ENCODE measurements around the gene BCKDHB.
A peak's percentile ranks its signal among the peaks of the same experiment; 100 is the strongest.
"Not testable (repeated sequence)": the region's sequence is repeated elsewhere in the genome, so short reads cannot be mapped to it uniquely, and the experiment has no call there.

The BCKDHB gene

DNA sequence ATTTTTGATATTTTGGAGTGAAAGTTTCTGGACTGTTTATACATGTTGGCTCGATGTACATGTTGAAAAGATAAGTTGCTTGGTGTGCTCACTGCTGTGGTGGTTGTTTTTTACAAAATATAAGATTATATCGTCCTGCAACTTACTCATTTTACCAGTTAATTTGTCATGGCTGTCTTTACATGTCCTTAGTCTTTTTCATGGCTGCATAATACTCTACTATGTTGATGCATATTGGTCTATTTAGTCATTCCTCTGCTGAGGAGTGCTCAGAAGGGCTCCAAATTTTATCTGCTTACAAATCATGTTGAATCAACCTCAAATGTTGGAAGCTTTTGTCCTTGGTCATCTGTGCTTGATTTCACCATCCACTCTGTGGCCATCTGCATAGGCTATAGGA lies 164.6 kb downstream of the BCKDHB start:
- DNase-seq, result peak; percentile 13

- DNase-seq, result no peak
Observed at GRCh38 chr6:80272988-80273387, 166.5 kb downstream of the BCKDHB start.

DNA sequence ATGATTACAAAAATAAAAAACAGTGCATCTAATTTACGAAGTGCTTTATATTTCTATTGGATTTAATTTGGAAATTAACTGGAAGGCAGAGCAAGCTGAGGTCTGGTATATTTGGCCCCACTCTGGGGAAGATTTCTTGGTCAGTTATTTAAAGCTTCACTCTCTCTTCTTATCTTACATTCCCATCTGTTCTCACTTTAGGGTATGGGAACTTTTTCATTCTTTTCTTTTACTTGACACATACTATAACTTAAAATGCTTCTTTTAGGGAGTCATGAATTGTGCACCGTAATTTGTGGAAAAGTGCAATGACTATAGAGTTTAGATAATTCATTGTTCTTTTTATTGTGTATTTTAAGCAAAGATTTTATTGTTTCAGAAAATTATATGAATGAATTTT lies 170.4 kb downstream of the BCKDHB start:
- DNase-seq, result no peak

DNA sequence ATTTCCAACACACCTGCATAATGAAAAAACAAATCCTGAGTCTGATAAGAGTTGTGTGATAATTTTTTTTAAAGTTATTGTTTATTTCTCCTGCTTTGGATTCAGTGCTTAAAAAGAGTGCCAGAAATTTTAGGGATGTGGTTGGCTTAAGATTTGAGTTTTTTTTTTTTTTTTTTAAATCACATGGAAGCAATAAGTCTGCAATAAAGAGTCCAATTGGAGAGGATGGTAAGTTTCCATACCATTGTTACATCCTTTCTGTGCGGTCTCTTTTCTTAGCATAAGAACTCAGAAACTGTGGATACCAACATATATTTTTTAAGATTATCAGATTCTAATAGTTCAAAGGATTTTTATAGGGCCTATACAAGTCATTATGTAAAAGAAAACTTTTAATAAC lies 171.0 kb downstream of the BCKDHB start:
- DNase-seq, result no peak

GRCh38 chr6:80280262-80281010 lies 174.0 kb downstream of the BCKDHB start:
- DNase-seq, result no peak

GRCh38 chr6:80282913-80283554 lies 176.6 kb downstream of the BCKDHB start:
- no peak for DNase-seq

DNA sequence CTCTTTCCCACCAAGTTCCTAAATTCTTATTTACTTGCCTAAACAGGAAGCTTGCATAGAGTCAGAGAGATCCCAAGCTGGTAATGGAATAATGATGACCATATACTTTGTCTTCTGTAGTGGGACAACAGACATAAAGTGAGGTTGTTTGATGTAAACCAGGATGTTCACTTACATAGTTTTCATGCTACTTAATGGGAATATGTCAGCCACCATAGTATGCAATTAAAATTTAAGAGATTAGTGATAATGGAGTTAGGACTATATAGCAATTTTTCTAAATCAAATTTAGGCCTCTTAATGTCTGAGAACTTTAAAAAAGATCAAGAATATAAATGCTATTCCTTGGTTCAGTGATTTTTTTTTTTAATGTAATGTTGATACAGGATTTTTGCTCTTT lies 180.6 kb downstream of the BCKDHB start:
- no peak for DNase-seq

GRCh38 chr6:80287607-80288006 lies 181.1 kb downstream of the BCKDHB start:
- no peak for DNase-seq

- DNase-seq, result no peak
Observed at GRCh38 chr6:80289727-80290126, 183.3 kb downstream of the BCKDHB start.

GRCh38 chr6:80294531-80294930 lies 188.1 kb downstream of the BCKDHB start:
- not testable (repeated sequence) for DNase-seq

- DNase-seq, result no peak
Observed at GRCh38 chr6:80302716-80303115, 196.2 kb downstream of the BCKDHB start.

- no peak for DNase-seq
Observed at GRCh38 chr6:80304014-80304413, 197.5 kb downstream of the BCKDHB start.

GRCh38 chr6:80314531-80314930 lies 208.1 kb downstream of the BCKDHB start:
- no peak for DNase-seq

- DNase-seq, result no peak
Observed at GRCh38 chr6:80316686-80317231, 210.3 kb downstream of the BCKDHB start.

- no peak for DNase-seq
Observed at GRCh38 chr6:80319196-80319595, 212.7 kb downstream of the BCKDHB start.

DNA sequence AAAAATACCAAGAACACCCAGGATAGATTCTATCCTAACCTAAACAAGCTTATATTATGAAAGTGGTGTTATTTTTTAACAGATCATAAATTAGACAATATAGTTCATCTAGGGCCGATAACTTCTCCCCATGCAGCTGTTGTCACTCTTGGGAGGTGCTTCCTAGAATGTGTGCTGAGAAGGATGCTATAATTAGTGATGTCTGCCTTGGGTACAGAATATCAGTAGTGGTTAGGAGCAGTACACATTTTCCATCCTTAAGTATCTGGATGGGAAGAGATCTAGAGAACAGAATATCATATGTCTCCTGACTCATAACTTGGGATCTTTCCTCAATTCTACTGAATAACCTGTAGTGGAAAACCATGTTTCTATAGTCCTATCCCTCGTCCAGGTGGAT lies 214.5 kb downstream of the BCKDHB start:
- no peak for DNase-seq

DNA sequence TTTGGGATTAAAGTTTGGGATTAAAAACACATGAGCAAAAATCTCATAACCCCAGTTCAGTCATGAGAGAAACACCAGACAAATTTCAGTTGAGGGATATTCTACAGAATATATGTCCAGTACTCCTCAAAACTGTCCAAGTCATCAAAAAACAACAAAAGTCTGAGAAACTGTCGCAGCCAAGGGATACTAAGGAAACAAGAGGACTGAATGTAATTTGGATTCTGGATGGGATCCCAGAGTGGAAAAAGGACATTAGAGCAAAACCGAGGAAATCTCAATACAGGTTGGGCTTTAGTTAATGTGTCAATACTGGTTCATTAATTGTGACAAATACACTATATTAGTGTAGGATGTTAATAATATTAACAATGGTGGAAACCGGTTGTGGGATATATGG lies 219.3 kb downstream of the BCKDHB start:
- no peak for DNase-seq

- DNase-seq, result no peak
Observed at GRCh38 chr6:80328652-80329051, 222.2 kb downstream of the BCKDHB start.

- DNase-seq, result no peak
Observed at GRCh38 chr6:80329496-80329895, 223.0 kb downstream of the BCKDHB start.

GRCh38 chr6:80330961-80331360 lies 224.5 kb downstream of the BCKDHB start:
- DNase-seq, result no peak

DNA sequence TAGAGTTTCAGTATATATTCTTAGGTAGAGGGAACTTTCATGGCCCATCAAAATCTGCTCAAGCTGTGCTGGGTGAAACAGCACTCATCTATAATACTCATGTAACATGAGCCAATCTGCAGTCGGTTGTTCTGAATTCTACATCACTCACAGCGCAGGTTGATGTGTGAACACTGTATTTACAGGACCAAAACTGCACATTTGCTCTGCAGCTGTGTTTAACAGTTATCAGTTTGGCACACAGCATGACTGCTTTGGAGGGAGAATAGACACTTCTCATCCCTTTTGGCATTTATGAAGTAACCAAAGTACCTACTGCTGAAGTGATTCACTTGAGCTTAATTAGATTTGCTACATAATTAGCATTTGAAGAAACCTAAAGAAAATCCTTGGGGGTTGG lies 225.1 kb downstream of the BCKDHB start:
- DNase-seq, result no peak

DNA sequence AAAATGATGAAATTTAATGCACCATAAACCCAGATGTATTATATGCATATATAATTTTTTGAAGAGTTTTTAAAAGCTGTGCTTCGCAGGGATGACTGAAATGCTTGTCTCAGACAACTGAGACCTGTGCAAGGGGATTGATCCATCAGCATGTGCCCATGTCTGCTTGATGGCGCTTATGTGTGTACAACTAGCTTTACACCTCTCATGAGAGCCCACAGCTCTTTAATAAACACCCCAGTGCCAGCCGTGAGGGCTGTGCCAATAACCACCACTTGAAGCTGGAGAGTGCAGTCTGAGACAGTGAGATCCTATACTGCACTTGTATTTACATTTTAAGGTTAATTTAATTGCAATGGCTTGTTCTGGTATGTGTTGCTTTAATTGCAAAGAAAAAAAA lies 225.5 kb downstream of the BCKDHB start:
- DNase-seq, result no peak

DNA sequence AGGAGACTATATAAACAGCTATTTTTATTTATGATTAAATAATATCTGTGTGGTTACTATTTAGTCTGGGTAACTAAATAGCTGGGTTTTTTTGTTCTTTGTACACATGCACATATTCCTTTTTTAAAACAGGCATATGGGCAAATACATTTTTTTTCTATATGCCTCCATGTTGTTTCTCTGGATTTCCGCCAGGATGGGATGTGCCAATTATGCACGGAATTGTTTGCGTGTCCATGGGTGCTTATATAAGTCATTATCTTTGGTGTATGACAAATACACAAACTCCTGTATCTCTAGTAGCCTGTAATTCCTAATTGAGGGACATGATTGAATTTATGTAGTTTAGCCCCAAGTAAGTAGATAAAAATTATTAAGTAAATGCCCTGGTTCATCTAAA lies 226.9 kb downstream of the BCKDHB start:
- no peak for DNase-seq

DNA sequence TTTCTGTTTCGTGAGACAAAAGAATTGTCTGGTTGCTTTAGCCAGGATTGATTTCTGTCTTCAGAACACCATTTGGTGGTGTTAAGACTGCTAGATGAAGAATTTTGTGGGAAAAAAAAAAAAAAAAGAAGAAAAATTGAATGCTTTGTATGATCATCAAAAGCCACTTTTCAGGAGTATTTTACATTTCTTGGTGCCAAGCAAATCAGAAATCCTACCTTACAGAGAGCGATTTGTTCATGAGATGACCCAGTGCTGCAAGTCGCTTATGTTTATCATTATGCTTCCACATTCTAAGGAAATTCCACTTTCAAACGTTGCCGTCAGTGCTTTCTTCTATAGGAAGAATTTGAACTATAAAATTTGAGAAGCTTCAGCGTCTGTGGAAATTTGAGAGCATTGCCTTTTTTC lies 228.7 kb downstream of the BCKDHB start:
- no peak for DNase-seq

DNA sequence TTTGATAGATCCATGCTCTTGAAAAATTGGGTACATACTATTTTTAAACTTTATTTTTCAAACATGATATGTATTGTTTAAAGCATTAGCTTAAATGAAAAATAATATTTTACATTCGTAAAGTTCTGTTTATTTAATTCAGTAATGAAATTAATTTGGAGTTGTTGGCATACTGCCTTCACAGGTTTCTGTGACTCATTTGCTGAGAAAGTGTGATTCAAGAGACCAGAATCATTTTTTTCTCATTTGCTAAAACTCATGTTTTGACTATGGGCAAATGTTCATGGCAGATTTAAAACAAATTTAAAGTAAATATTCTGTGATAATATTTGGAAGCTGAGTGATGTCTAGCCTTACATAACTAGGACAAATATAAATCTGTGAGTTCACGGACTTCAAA lies 230.4 kb downstream of the BCKDHB start:
- DNase-seq, result no peak

Data from retina (tissue), 1 donor.